ENCODE results near the gene RRBP1.

The RRBP1 gene

GRCh38 chr20:17612992-17613327 lies 69.1 kb downstream of the RRBP1 start:
- no peak for DNase-seq (ENCODE audit: low read depth)
- TF ChIP-seq, protein P1, sequence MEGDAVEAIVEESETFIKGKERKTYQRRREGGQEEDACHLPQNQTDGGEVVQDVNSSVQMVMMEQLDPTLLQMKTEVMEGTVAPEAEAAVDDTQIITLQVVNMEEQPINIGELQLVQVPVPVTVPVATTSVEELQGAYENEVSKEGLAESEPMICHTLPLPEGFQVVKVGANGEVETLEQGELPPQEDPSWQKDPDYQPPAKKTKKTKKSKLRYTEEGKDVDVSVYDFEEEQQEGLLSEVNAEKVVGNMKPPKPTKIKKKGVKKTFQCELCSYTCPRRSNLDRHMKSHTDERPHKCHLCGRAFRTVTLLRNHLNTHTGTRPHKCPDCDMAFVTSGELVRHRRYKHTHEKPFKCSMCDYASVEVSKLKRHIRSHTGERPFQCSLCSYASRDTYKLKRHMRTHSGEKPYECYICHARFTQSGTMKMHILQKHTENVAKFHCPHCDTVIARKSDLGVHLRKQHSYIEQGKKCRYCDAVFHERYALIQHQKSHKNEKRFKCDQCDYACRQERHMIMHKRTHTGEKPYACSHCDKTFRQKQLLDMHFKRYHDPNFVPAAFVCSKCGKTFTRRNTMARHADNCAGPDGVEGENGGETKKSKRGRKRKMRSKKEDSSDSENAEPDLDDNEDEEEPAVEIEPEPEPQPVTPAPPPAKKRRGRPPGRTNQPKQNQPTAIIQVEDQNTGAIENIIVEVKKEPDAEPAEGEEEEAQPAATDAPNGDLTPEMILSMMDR (conservative IDR thresholded peaks at IDR 0.05; ENCODE audit: control insufficient read depth, insufficient read depth, low read depth, low read length): no peak
- no peak overlapping the region for H3K4me3 ChIP-seq (ENCODE audit: control insufficient read depth, low read depth, low read length)

- H3K4me3 ChIP-seq (ENCODE audit: control insufficient read depth, low read depth, low read length): no peak overlapping the region
- peak; percentile 54 for DNase-seq (ENCODE audit: low read depth)
- TF ChIP-seq, protein P1 (conservative IDR thresholded peaks at IDR 0.05; ENCODE audit: control insufficient read depth, insufficient read depth, low read depth, low read length): no peak
Measured at GRCh38 chr20:17612287-17612991, 69.6 kb downstream of the RRBP1 start.

DNA sequence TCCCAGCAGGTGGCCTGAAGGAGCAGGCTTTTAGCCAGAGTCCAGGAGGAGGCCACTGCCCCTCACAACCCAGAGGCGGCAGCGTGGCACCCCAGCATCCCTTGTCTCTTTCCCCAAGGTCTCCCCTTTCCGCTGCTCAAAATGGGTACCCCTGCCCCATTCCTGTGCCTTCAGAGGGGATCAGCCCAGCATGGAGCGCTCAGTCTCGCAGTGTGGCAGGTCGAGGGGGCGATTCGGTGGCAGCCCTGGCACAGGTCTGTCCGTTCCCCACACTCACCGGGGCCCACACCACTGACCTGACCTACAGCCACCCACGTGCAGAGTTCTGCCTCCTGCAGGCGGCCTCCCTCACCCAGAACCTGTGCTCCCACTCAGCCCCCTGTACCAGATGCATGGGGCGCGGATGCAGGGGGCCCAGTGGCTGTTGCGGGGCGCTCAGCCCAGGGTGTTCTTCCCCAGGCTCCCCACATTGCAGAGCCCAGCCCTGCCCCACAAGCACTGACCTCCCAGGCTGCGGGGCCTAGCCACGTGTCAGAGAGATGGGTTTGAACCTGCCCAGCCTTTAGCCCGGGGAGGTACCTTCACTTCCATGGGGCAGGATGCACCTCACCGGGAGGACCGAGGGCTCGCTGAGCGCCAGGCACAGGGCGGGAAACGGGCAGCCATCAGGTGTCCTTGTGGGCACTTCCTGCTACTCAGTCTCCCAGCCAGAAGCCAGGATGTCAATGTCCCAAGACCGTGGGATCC lies 70.3 kb downstream of the RRBP1 start:
- TF ChIP-seq, protein P1 (conservative IDR thresholded peaks at IDR 0.05; ENCODE audit: control insufficient read depth, insufficient read depth, low read depth, low read length): peak; percentile 42
- DNase-seq (ENCODE audit: low read depth): peak; percentile 30
- H3K4me3 ChIP-seq (ENCODE audit: control insufficient read depth, low read depth, low read length): no peak overlapping the region

DNA sequence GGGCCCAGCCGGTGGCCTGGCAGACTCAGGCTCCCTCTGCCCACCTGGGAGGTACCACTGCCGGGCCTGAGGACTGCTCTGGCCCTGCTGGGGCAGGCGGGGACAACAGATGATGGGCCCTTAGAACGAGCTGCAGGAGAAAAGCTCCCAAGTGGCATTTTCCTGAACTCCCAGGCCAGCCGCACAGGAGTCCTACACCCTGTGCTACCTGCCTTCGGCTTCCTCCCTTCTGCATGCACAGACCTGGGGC lies 70.8 kb downstream of the RRBP1 start:
- DNase-seq (ENCODE audit: low read depth): no peak
- no peak overlapping the region for H3K4me3 ChIP-seq (ENCODE audit: control insufficient read depth, low read depth, low read length)
- TF ChIP-seq, protein P1 (conservative IDR thresholded peaks at IDR 0.05; ENCODE audit: control insufficient read depth, insufficient read depth, low read depth, low read length): no peak

DNA sequence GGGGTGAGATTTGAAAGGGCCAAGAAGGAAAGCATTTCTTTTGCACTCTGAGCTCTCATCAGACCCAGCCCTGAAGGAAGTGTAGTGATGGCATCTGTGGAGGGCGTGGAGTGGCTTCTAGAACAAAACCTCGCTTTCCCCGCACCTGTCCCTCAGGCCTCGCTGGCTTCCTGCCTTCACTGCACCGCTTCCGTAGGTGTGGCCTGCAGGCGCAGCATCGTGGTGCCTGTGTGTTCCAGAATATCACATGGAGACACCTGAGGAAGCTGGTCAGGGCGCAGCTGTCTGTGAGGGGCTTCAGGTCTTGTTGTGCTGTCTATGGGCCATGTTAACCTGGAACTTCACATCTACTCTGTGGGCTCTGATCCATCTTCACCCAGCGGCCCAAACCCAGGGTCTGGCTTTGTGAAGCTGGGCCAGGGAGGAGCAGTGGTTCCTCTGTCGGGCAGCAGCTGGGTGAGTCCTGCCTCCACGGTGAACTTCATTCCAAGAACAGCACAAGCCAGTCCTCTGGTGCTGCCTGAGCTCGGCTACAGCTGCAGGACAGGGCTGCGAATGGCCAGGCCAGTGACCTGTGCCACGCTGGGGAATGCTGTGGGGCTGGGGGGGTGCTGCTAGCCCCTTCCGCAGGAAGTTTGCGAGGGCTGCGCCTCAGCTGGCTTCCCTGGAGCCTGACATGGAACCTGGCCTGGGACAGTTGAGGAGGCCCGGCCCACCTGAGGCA lies 71.3 kb downstream of the RRBP1 start:
- no peak overlapping the region for H3K4me3 ChIP-seq (ENCODE audit: control insufficient read depth, low read depth, low read length)
- no peak for DNase-seq (ENCODE audit: low read depth)
- TF ChIP-seq, protein P1 (conservative IDR thresholded peaks at IDR 0.05; ENCODE audit: control insufficient read depth, insufficient read depth, low read depth, low read length): no peak

DNA sequence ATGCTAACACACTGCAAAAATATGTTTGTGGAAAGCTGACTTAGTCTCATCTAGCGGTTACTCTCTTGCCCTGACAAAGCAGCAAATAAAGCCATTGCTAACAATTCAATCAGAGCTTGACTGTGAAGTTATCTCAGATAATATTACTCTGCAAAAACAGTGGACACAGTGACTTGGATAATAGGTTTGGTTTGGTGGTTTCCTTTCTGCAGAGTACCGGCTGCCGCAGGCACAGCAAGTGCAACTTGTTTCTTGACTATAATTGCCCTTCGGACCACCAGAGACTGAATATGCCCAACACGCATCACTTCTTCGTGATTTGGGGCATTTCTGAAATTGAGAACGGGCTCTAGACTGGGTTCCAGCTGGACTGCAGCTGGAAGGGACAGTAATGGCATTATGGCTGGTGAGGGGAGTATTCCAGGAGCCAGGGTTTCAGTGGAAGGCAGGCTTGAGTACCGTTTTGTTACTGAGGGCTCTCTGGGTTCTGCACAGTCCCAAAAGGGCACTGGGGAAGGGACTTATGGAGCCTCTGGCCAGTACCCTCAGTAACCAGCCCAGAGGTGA lies 72.1 kb downstream of the RRBP1 start:
- no peak for DNase-seq (ENCODE audit: low read depth)
- TF ChIP-seq, protein P1 (conservative IDR thresholded peaks at IDR 0.05; ENCODE audit: control insufficient read depth, insufficient read depth, low read depth, low read length): no peak
- H3K4me3 ChIP-seq (ENCODE audit: control insufficient read depth, low read depth, low read length): no peak overlapping the region

Data from fibroblast of mammary gland (primary cell).